Neural cell (in vitro differentiated cells): ENCODE data around the gene NR2C2AP.

Experiments used
- POLR2AphosphoS5 ChIP-seq: IDR thresholded peaks from 2 replicates; pipeline ENCODE4 v1.6.1; 2012
- TF ChIP-seq, protein P1 (sequence below): fragments of 450-650 bp; IDR thresholded peaks from 2 replicates; pipeline ENCODE4 v1.5.1; 2014; ENCODE audit warnings: antibody characterized with exemption, mild to moderate bottlenecking, moderate library complexity; ENCODE audit not compliant: poor library complexity, severe bottlenecking

DNA sequence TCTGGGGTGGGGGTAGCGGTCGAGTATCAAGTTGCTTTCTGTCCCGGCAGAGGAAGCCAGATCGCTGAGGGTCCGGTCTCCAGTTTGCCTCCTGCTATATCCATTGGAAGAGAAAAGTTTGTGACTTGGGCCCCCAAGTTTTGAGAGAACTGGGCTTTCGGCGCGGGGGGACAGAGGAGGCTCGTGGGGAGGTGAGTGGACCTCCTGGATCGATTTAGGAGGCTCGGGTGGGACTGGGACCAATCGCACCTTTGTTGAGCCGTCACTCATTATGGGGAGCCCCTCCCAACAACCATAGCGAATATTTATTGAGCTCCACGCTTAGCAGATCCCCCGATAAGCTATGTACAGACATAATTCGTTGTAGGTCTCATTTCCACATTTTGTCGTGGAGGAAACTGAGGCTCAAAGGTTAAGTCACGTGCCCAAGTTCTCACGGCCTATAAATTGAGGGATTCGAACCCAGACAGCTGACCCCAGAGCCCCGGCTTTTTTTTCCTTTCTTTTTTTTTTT, 10.2 kb downstream of the NR2C2AP start:
- TF ChIP-seq, protein P1, sequence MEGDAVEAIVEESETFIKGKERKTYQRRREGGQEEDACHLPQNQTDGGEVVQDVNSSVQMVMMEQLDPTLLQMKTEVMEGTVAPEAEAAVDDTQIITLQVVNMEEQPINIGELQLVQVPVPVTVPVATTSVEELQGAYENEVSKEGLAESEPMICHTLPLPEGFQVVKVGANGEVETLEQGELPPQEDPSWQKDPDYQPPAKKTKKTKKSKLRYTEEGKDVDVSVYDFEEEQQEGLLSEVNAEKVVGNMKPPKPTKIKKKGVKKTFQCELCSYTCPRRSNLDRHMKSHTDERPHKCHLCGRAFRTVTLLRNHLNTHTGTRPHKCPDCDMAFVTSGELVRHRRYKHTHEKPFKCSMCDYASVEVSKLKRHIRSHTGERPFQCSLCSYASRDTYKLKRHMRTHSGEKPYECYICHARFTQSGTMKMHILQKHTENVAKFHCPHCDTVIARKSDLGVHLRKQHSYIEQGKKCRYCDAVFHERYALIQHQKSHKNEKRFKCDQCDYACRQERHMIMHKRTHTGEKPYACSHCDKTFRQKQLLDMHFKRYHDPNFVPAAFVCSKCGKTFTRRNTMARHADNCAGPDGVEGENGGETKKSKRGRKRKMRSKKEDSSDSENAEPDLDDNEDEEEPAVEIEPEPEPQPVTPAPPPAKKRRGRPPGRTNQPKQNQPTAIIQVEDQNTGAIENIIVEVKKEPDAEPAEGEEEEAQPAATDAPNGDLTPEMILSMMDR, result no peak
- no peak for TF ChIP-seq POLR2AphosphoS5
